ENCODE measurements around the gene TMEM62.

- TF ChIP-seq CTCF (IDR thresholded peaks at IDR 0.05; ENCODE audit: low read depth, low read length): no peak
- no peak for TF ChIP-seq POLR2A (IDR thresholded peaks at IDR 0.05; ENCODE audit: extremely low read depth, insufficient read length)
- no peak for TF ChIP-seq MYC (IDR thresholded peaks at IDR 0.05; ENCODE audit: low read depth, low read length)
- TF ChIP-seq MAX (IDR thresholded peaks at IDR 0.05; ENCODE audit: low read depth, low read length): no peak
These were observed 73.6 kb downstream of the TMEM62 start for GRCh38 chr15:43207024-43207423.

All from NB4 (cell line).